Measurements from ENCODE around the gene MYCN.

GRCh38 chr2:15979051-15979758, 38.9 kb downstream of the MYCN start:
- TF ChIP-seq CTCF (IDR thresholded peaks at IDR 0.05) = no peak
- no peak for TF ChIP-seq POLR2AphosphoS5 (IDR thresholded peaks at IDR 0.05)

Data from transverse colon (tissue), 4 donors.